IMR-90 (cell line): Measurements from ENCODE around the gene UBE2QL1. TPM values are rescaled to one million over a fixed set of nuclear protein-coding genes. Genes with fewer than 3 reads are reported as not detected.

Experiments used
- ATAC-seq: fragments of 200-7000 bp; cut with Tn5 transposase; 2 replicates; pipeline ENCODE4 v1.9.1; 2020; ENCODE audit warnings: low read depth, mild to moderate bottlenecking, moderate library complexity
- BruUV-seq: library from RNA; stranded (reverse); fragments of 400-500 nt; replicated peaks from 2 replicates; lab custom pipeline; 2021; lab: Mats Ljungman, UMichigan
- CTCF ChIA-PET: fragments of 300-600 bp; formaldehyde crosslinking; extraction: SDS; loops from one replicate; lab custom pipeline; 2021; ENCODE audit warnings: antibody characterized with exemption; lab: Yijun Ruan, JAX
- POLR2A ChIA-PET: fragments of 300-600 bp; sonication (Branson Sonifier 250); formaldehyde crosslinking; loops from one replicate; lab custom pipeline; 2022; ENCODE audit warnings: antibody characterized with exemption; ENCODE audit not compliant: unreplicated experiment; lab: Charles Lee
- DNase-seq: peaks from one replicate; pipeline ENCODE4 v3.0.0; 2013
- H2AFZ ChIP-seq: replicated peaks from 2 replicates; pipeline ENCODE3; 2013; ENCODE audit warnings: low read length, mild to moderate bottlenecking; ENCODE audit not compliant: poor library complexity
- H2AK5ac ChIP-seq: 2 replicates; pipeline ENCODE4 v1.6.1; 2013; ENCODE audit warnings: low read depth, low read length, inconsistent platforms
- H2AK9ac ChIP-seq: replicated peaks from 2 replicates; pipeline ENCODE3; 2013; ENCODE audit warnings: mild to moderate bottlenecking, low read depth, low read length, moderate library complexity; ENCODE audit not compliant: poor library complexity
- H2BK120ac ChIP-seq: 2 replicates; pipeline ENCODE4 v1.6.1; 2013; ENCODE audit warnings: low read depth, low read length, inconsistent platforms
- H2BK15ac ChIP-seq: 3 replicates; pipeline ENCODE4 v1.6.1; 2013; ENCODE audit warnings: low read depth, low read length, inconsistent platforms
- H2BK20ac ChIP-seq: 2 replicates; pipeline ENCODE4 v1.6.1; 2013; ENCODE audit warnings: low read depth, mild to moderate bottlenecking, inconsistent platforms, low read length, moderate library complexity
- H2BK5ac ChIP-seq: 2 replicates; pipeline ENCODE4 v1.6.1; 2013; ENCODE audit warnings: mild to moderate bottlenecking, low read depth, low read length, inconsistent platforms; ENCODE audit not compliant: poor library complexity, severe bottlenecking
- H3K14ac ChIP-seq: replicated peaks from 2 replicates; pipeline ENCODE4 v1.6.1; 2013; ENCODE audit warnings: low read depth, low read length, inconsistent platforms
- H3K18ac ChIP-seq: 2 replicates; pipeline ENCODE4 v1.6.1; 2013; ENCODE audit warnings: low read depth, low read length, control low read depth
- H3K23ac ChIP-seq: 2 replicates; pipeline ENCODE4 v1.6.1; 2013; ENCODE audit warnings: low read depth, low read length, inconsistent platforms
- H3K27ac ChIP-seq: 2 replicates; pipeline ENCODE4 v1.5.1; 2013; ENCODE audit warnings: mild to moderate bottlenecking, control low read depth, low read length; ENCODE audit not compliant: insufficient read depth
- H3K27me3 ChIP-seq: 2 replicates; pipeline ENCODE4 v1.6.1; 2013; ENCODE audit warnings: low read length; ENCODE audit not compliant: control insufficient read depth, insufficient read depth
- H3K36me3 ChIP-seq: 2 replicates; pipeline ENCODE4 v1.6.1; 2013; ENCODE audit warnings: low read length, mixed read lengths; ENCODE audit not compliant: control insufficient read depth, insufficient read depth
- H3K4ac ChIP-seq: 2 replicates; pipeline ENCODE4 v1.6.1; 2013; ENCODE audit warnings: low read depth, low read length, inconsistent platforms
- H3K4me1 ChIP-seq: 2 replicates; pipeline ENCODE4 v1.6.1; 2013; ENCODE audit warnings: low read length, mixed read lengths; ENCODE audit not compliant: control insufficient read depth, insufficient read depth
- H3K4me2 ChIP-seq: 2 replicates; pipeline ENCODE4 v1.6.1; 2013; ENCODE audit warnings: low read depth, mild to moderate bottlenecking, control low read depth, low read length, moderate library complexity
- H3K4me3 ChIP-seq: 2 replicates; pipeline ENCODE4 v1.5.1; 2013; ENCODE audit warnings: low read depth, mild to moderate bottlenecking, control low read depth, low read length, moderate library complexity; ENCODE audit not compliant: insufficient read depth
- H3K56ac ChIP-seq: 2 replicates; pipeline ENCODE4 v1.6.1; 2013; ENCODE audit warnings: low read length, inconsistent platforms; ENCODE audit not compliant: insufficient read depth; ENCODE audit errors: extremely low read depth
- H3K79me1 ChIP-seq, 2 experiments: 2 replicates each; pipeline ENCODE4 v1.6.1; 2013; ENCODE audit warnings: low read length in 2 of 2, inconsistent platforms in 1 of 2, low read depth in 1 of 2
- H3K9ac ChIP-seq: 2 replicates; pipeline ENCODE4 v1.6.1; 2013; ENCODE audit warnings: low read depth, low read length, control low read depth
- H3K9me1 ChIP-seq: 2 replicates; pipeline ENCODE4 v1.6.1; 2013; ENCODE audit warnings: low read length, inconsistent platforms; ENCODE audit not compliant: insufficient read depth
- H3K9me3 ChIP-seq: 2 replicates; pipeline ENCODE4 v1.6.1; 2013; ENCODE audit warnings: low read length; ENCODE audit not compliant: control insufficient read depth, insufficient read depth
- H4K20me1 ChIP-seq: 2 replicates; pipeline ENCODE4 v1.6.1; 2013; ENCODE audit warnings: low read length, inconsistent platforms; ENCODE audit not compliant: insufficient read depth
- H4K5ac ChIP-seq: 2 replicates; pipeline ENCODE4 v1.6.1; 2013; ENCODE audit warnings: mild to moderate bottlenecking, low read depth, low read length, control low read depth
- H4K8ac ChIP-seq, 2 experiments: 2 replicates each; pipeline ENCODE4 v1.6.1; 2013; ENCODE audit warnings: low read depth in 2 of 2, low read length in 2 of 2, control low read depth in 1 of 2, inconsistent platforms in 1 of 2
- H4K91ac ChIP-seq: 2 replicates; pipeline ENCODE4 v1.6.1; 2013; ENCODE audit warnings: low read depth, low read length, inconsistent platforms; ENCODE audit not compliant: insufficient read depth
- BHLHE40 ChIP-seq: fragments of 150-350 bp; IDR thresholded peaks from 2 replicates; pipeline ENCODE4 v1.6.1; 2016; ENCODE audit warnings: mild to moderate bottlenecking, low read depth, low read length
- CEBPB ChIP-seq: IDR thresholded peaks from 2 replicates; pipeline ENCODE4 v1.6.1; 2012; ENCODE audit warnings: low read depth, low read length, improper control_type of control experiment
- CHD1 ChIP-seq: IDR thresholded peaks from 2 replicates; pipeline ENCODE4 v1.6.1; 2012; ENCODE audit warnings: low read depth, low read length, improper control_type of control experiment
- FOS ChIP-seq: fragments of 150-350 bp; IDR thresholded peaks from 2 replicates; pipeline ENCODE4 v1.6.1; 2016; ENCODE audit warnings: low read depth, low read length
- MAFK ChIP-seq: IDR thresholded peaks from 2 replicates; pipeline ENCODE4 v1.6.1; 2012; ENCODE audit warnings: low read depth, low read length, improper control_type of control experiment
- MAZ ChIP-seq: IDR thresholded peaks from 2 replicates; pipeline ENCODE4 v1.6.1; 2012; ENCODE audit warnings: low read depth, mild to moderate bottlenecking, low read length, improper control_type of control experiment, moderate library complexity, borderline replicate concordance
- MXI1 ChIP-seq: IDR thresholded peaks from 2 replicates; pipeline ENCODE4 v1.6.1; 2012; ENCODE audit warnings: low read depth, mild to moderate bottlenecking, low read length, moderate library complexity, borderline replicate concordance
- NFE2L2 ChIP-seq: fragments of 150-350 bp; IDR thresholded peaks from 2 replicates; pipeline ENCODE4 v1.6.1; 2016; ENCODE audit warnings: low read depth, mild to moderate bottlenecking, low read length
- POLR2A ChIP-seq: IDR thresholded peaks from 2 replicates; pipeline ENCODE4 v1.6.1; 2012; ENCODE audit warnings: mild to moderate bottlenecking, low read depth, low read length
- RAD21 ChIP-seq: IDR thresholded peaks from 2 replicates; pipeline ENCODE4 v1.6.1; 2012; ENCODE audit warnings: low read length, improper control_type of control experiment
- RCOR1 ChIP-seq: IDR thresholded peaks from 2 replicates; pipeline ENCODE4 v1.6.1; 2012; ENCODE audit warnings: mild to moderate bottlenecking, low read length, improper control_type of control experiment; ENCODE audit not compliant: insufficient replicate concordance
- RFX5 ChIP-seq: IDR thresholded peaks from 2 replicates; pipeline ENCODE4 v1.8.0; 2012; ENCODE audit warnings: low read depth, mild to moderate bottlenecking, low read length, moderate library complexity
- SMC3 ChIP-seq: fragments of 150-350 bp; IDR thresholded peaks from 2 replicates; pipeline ENCODE4 v1.6.1; 2016; ENCODE audit warnings: low read depth, mild to moderate bottlenecking, antibody characterized with exemption, low read length, moderate library complexity
- WGBS, 2 experiments: methylation state at CpG; one replicate each; pipeline versions ENCODE4 v1.1.5 to v1.1.7; 2013; ENCODE audit warnings: missing lambda C conversion rate in 2 of 2; ENCODE audit not compliant: insufficient read length in 1 of 2; ENCODE audit errors: extremely low coverage in 2 of 2; 5-methylcytosine and 5-hydroxymethylcytosine counted together
- dilution Hi-C: fragments of 300-500 bp; cut with HindIII; formaldehyde crosslinking; loops from one replicate; pipeline ENCODE4 v1.14.3; 2018; ENCODE audit warnings: low sequenced_read_pairs; ENCODE audit not compliant: unreplicated experiment
- in situ Hi-C: fragments of 300-500 bp; cut with MboI; formaldehyde crosslinking; loops from 3 replicates; pipeline ENCODE4 v1.14.3; 2019; ENCODE audit warnings: low sequenced_read_pairs, inconsistent platforms, mixed read lengths
- intact Hi-C: fragments of 100-400 bp; cut with micrococcal nuclease; formaldehyde crosslinking; loops from 2 replicates; pipeline ENCODE4 v1.10.0; 2022
- polyA plus RNA-seq, 3 experiments: library from polyadenylated mRNA; depleted of rRNA; stranded (reverse); fragments of >200 nt; gene quantifications; 2 replicates each; pipeline ENCODE4 v1.2.3, GENCODE V29; 2012; ENCODE audit warnings: low replicate concordance in 1 of 3
- total RNA-seq: library from RNA; depleted of rRNA; stranded (reverse); fragments of >200 nt; gene quantifications from 2 replicates; pipeline ENCODE4 v1.2.3, GENCODE V29; 2012
- TF ChIP-seq, protein P1 (sequence below): fragments of 150-350 bp; IDR thresholded peaks from 2 replicates; pipeline ENCODE4 v1.6.1; 2017; ENCODE audit warnings: mild to moderate bottlenecking, antibody characterized with exemption, low read length, low read depth
- TF ChIP-seq, protein P2 (sequence below): fragments of 150-350 bp; IDR thresholded peaks from 2 replicates; pipeline ENCODE4 v1.6.1; 2016; ENCODE audit warnings: low read depth, mild to moderate bottlenecking, low read length, moderate library complexity, borderline replicate concordance
- TF ChIP-seq, protein P3 (sequence below): conservative IDR thresholded peaks from 2 replicates; pipeline ENCODE4 v1.5.1; 2012; ENCODE audit warnings: mild to moderate bottlenecking, low read depth, low read length, improper control_type of control experiment

UBE2QL1 gene
- total and polyA plus RNA-seq, 2 of the 4 experiments (the other 2 are of a cell fraction): not detected

DNA sequence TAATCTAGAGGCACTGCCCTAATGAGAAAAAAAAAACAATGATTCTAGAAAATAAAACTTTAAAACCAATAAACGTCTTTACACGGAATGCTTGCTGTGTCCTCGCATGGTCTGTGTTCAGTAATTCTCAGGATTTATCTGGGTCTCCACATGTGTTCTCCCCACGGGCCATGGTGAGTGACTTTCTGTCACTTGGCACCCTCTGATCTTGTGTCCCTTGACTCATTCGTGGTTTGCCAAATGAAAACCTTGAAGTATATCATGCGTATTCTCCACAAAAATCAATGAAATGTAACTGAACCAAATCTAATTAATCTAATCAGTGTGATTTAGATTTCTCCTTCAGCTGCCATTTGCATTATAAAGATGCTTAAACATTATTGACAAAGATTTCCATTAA is 48.0 kb downstream of the UBE2QL1 start:
- Histone ChIP-seq H3K56ac (no peak overlapping the region), H3K4ac (no peak overlapping the region), H2AK9ac (no peak overlapping the region), H3K27ac (no peak overlapping the region), H2AK5ac (no peak overlapping the region), H3K9ac (no peak overlapping the region), H3K18ac (no peak overlapping the region), H3K4me1 (no peaks in the 10 kb centered on the region), H4K8ac (no peak overlapping the region), H3K36me3 (no peaks in the 10 kb centered on the region), H4K5ac (no peak overlapping the region), H2AFZ (no peak overlapping the region), H4K20me1 (no peaks in the 10 kb centered on the region), H3K9me1 (no peaks in the 10 kb centered on the region), H3K79me1 (no peaks in the 10 kb centered on the region), H3K9me3 (no peaks in the 10 kb centered on the region), H4K91ac (no peak overlapping the region), H3K4me3 (no peak overlapping the region), H3K14ac (no peak overlapping the region), H3K27me3 (no peaks in the 10 kb centered on the region), H3K23ac (no peak overlapping the region), H3K4me2 (no peak overlapping the region), H2BK120ac (no peak overlapping the region), H2BK20ac (no peak overlapping the region), H2BK5ac (no peak overlapping the region), H2BK15ac (no peak overlapping the region)
- TF ChIP-seq, protein P1, sequence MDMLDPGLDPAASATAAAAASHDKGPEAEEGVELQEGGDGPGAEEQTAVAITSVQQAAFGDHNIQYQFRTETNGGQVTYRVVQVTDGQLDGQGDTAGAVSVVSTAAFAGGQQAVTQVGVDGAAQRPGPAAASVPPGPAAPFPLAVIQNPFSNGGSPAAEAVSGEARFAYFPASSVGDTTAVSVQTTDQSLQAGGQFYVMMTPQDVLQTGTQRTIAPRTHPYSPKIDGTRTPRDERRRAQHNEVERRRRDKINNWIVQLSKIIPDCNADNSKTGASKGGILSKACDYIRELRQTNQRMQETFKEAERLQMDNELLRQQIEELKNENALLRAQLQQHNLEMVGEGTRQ: no peak
- TF ChIP-seq RCOR1 (no peak), CHD1 (no peak), FOS (no peak), RAD21 (no peak), POLR2A (no peak), MAFK (no peak), CEBPB (no peak), MAZ (no peak), SMC3 (no peak), RFX5 (no peak), BHLHE40 (no peak), NFE2L2 (no peak), MXI1 (no peak)
- TF ChIP-seq, protein P2, sequence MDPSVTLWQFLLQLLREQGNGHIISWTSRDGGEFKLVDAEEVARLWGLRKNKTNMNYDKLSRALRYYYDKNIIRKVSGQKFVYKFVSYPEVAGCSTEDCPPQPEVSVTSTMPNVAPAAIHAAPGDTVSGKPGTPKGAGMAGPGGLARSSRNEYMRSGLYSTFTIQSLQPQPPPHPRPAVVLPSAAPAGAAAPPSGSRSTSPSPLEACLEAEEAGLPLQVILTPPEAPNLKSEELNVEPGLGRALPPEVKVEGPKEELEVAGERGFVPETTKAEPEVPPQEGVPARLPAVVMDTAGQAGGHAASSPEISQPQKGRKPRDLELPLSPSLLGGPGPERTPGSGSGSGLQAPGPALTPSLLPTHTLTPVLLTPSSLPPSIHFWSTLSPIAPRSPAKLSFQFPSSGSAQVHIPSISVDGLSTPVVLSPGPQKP: no peak
- TF ChIP-seq, protein P3, sequence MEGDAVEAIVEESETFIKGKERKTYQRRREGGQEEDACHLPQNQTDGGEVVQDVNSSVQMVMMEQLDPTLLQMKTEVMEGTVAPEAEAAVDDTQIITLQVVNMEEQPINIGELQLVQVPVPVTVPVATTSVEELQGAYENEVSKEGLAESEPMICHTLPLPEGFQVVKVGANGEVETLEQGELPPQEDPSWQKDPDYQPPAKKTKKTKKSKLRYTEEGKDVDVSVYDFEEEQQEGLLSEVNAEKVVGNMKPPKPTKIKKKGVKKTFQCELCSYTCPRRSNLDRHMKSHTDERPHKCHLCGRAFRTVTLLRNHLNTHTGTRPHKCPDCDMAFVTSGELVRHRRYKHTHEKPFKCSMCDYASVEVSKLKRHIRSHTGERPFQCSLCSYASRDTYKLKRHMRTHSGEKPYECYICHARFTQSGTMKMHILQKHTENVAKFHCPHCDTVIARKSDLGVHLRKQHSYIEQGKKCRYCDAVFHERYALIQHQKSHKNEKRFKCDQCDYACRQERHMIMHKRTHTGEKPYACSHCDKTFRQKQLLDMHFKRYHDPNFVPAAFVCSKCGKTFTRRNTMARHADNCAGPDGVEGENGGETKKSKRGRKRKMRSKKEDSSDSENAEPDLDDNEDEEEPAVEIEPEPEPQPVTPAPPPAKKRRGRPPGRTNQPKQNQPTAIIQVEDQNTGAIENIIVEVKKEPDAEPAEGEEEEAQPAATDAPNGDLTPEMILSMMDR: no peak
- POLR2A ChIA-PET: no interaction called here
- intact Hi-C loops: no loop called here
- ATAC-seq (no peak), DNase-seq (no peak)
- no TSS peak for BruUV-seq
- CTCF ChIA-PET: no interaction called here
- dilution Hi-C loops: no loop called here
- in situ Hi-C loops: no loop called here
- 53% methylated on average over 3 of the region's 6 CpGs; no CpG with 5 or more reads in 1 of the 2 experiments for WGBS, 2 experiments
